Peyer's patch (tissue), 4 donors: Measurements from ENCODE around the gene OR3A2. TPM values are rescaled to one million over a fixed set of nuclear protein-coding genes. Genes with fewer than 3 reads are reported as not detected.
"Not testable (repeated sequence)": the region's sequence is repeated elsewhere in the genome, so short reads cannot be mapped to it uniquely, and the experiment has no call there.

Source experiments
- DNase-seq, 3 donors: peaks; one replicate each; pipeline ENCODE4 v3.0.0-alpha.2; 2017 to 2019
- H3K27ac ChIP-seq, 4 donors: fragments of 200-600 bp; sonication (generic); one replicate each; pipeline ENCODE4 v1.5.1; 2016 to 2019
- H3K27me3 ChIP-seq, 2 donors: fragments of 200-600 bp; sonication (generic); one replicate each; pipeline ENCODE4 v1.5.1; 2019
- H3K36me3 ChIP-seq, 3 donors: fragments of 200-600 bp; sonication (generic); one replicate each; pipeline ENCODE4 v1.5.1; 2016 to 2019
- H3K4me1 ChIP-seq, 4 donors: fragments of 200-600 bp; sonication (generic); one replicate each; pipeline ENCODE4 v1.5.1; 2016 to 2019
- H3K4me3 ChIP-seq, 4 donors: fragments of 200-600 bp; sonication (generic); 1 replicate in 3 of 4; 2 replicates in 1 of 4; pipeline ENCODE4 v1.5.1; 2016 to 2019; ENCODE audit warnings: mild to moderate bottlenecking in 1 of 4
- H3K9me3 ChIP-seq, 4 donors: fragments of 200-600 bp; sonication (generic); one replicate each; pipeline ENCODE4 v1.5.1; 2016 to 2019; ENCODE audit warnings: mild to moderate bottlenecking in 1 of 4
- CTCF ChIP-seq, 6 experiments: fragments of 450-650 bp in 4 of 6; fragments of 200-600 bp in 2 of 6; sonication (generic) in 1 of 6; IDR thresholded peaks; one replicate each; pipeline ENCODE4 v1.5.1; 2017 to 2019; ENCODE audit warnings: antibody characterized with exemption in 6 of 6, mild to moderate bottlenecking in 3 of 6, moderate library complexity in 1 of 6
- POLR2A ChIP-seq, 2 donors: fragments of 450-650 bp; IDR thresholded peaks; one replicate each; pipeline ENCODE4 v1.5.1; 2017; ENCODE audit warnings: antibody characterized with exemption in 2 of 2, mild to moderate bottlenecking in 2 of 2, moderate library complexity in 2 of 2
- total RNA-seq, 4 donors: library from RNA; depleted of rRNA; stranded (reverse); fragments of >200 nt; gene quantifications; one replicate each; pipeline ENCODE4 v1.1.0, GENCODE V29; 2016

Gene OR3A2
- total RNA-seq, 4 donors from 2014 or later: not detected

- DNase-seq: no peak
- no peaks in the 10 kb centered on the region for H3K36me3 ChIP-seq
- H3K27me3 ChIP-seq: no peaks in the 10 kb centered on the region
- H3K4me3 ChIP-seq: no peak within 1 kb of the TSS
- H3K4me1 ChIP-seq: no peaks in the 10 kb centered on the region
- H3K27ac ChIP-seq: no peak within 1 kb of the TSS
- no peak for TF ChIP-seq CTCF (IDR thresholded peaks at IDR 0.05)
- no peak for TF ChIP-seq POLR2A (IDR thresholded peaks at IDR 0.05)
- H3K9me3 ChIP-seq: peaks cover 0 to 4% (median 0%) of the 10 kb centered on the region in 4 donors
Observed at GRCh38 chr17:3411070-3411469, 25.0 kb upstream of the OR3A2 start, which contains the start of gene OR3A3. OR3A3 (plus strand) TSS chr17:3411370.

GRCh38 chr17:3403856-3404255 lies 17.7 kb upstream of the OR3A2 start:
- not testable (repeated sequence) for H3K27ac ChIP-seq, H3K27me3 ChIP-seq, H3K36me3 ChIP-seq, H3K4me1 ChIP-seq, DNase-seq, H3K4me3 ChIP-seq, H3K9me3 ChIP-seq

GRCh38 chr17:3401786-3402185 lies 15.7 kb upstream of the OR3A2 start:
- H3K36me3 ChIP-seq: no peaks in the 10 kb centered on the region
- H3K4me1 ChIP-seq: no peaks in the 10 kb centered on the region
- no peaks in the 10 kb centered on the region for H3K9me3 ChIP-seq
- DNase-seq: no peak
- TF ChIP-seq POLR2A (IDR thresholded peaks at IDR 0.05) (no peak), CTCF (IDR thresholded peaks at IDR 0.05) (no peak)
- no peaks in the 10 kb centered on the region for H3K27me3 ChIP-seq
- H3K27ac ChIP-seq: no peak overlapping the region
- no peak overlapping the region for H3K4me3 ChIP-seq

GRCh38 chr17:3400055-3400454 lies 13.9 kb upstream of the OR3A2 start:
- no peaks in the 10 kb centered on the region for H3K9me3 ChIP-seq
- no peak overlapping the region for H3K4me3 ChIP-seq
- no peaks in the 10 kb centered on the region for H3K27me3 ChIP-seq
- TF ChIP-seq POLR2A (IDR thresholded peaks at IDR 0.05) (no peak), CTCF (IDR thresholded peaks at IDR 0.05) (no peak)
- no peaks in the 10 kb centered on the region for H3K36me3 ChIP-seq
- no peak overlapping the region for H3K27ac ChIP-seq
- H3K4me1 ChIP-seq: no peaks in the 10 kb centered on the region
- no peak for DNase-seq

GRCh38 chr17:3398310-3398709 lies 12.2 kb upstream of the OR3A2 start, which contains the start of gene OR1E1:
OR1E1 (minus strand) TSS chr17:3398410; CDS start chr17:3398410, 0 bp downstream.
- no peak within 1 kb of the TSS for H3K27ac ChIP-seq
- no peaks in the 10 kb centered on the region for H3K27me3 ChIP-seq
- H3K4me3 ChIP-seq: no peak within 1 kb of the TSS
- H3K4me1 ChIP-seq: no peaks in the 10 kb centered on the region
- no peaks in the 10 kb centered on the region for H3K36me3 ChIP-seq
- no peak for DNase-seq
- no peak for TF ChIP-seq CTCF (IDR thresholded peaks at IDR 0.05)
- no peak for TF ChIP-seq POLR2A (IDR thresholded peaks at IDR 0.05)
- H3K9me3 ChIP-seq: no peaks in the 10 kb centered on the region

GRCh38 chr17:3397801-3398200 lies 11.7 kb upstream of the OR3A2 start:
- not testable (repeated sequence) for H3K36me3 ChIP-seq, H3K9me3 ChIP-seq, H3K4me1 ChIP-seq, H3K27me3 ChIP-seq, H3K27ac ChIP-seq, H3K4me3 ChIP-seq, DNase-seq

- H3K4me1 ChIP-seq: no peaks in the 10 kb centered on the region
- H3K27me3 ChIP-seq: no peaks in the 10 kb centered on the region
- no peak overlapping the region for H3K4me3 ChIP-seq
- H3K36me3 ChIP-seq: no peaks in the 10 kb centered on the region
- no peak for DNase-seq
- H3K27ac ChIP-seq: no peak overlapping the region
- TF ChIP-seq POLR2A (IDR thresholded peaks at IDR 0.05) (no peak), CTCF (IDR thresholded peaks at IDR 0.05) (no peak)
- no peaks in the 10 kb centered on the region for H3K9me3 ChIP-seq
Observed at GRCh38 chr17:3389791-3390190, 3.7 kb upstream of the OR3A2 start.
